Renal pelvis (tissue), 4 donors: ENCODE results near the gene IST1. TPM values are rescaled to one million over a fixed set of nuclear protein-coding genes. Genes with fewer than 3 reads are reported as not detected.

Experiments
- DNase-seq: peaks from one replicate; pipeline ENCODE4 v3.0.0-alpha.2; 2013
- polyA plus RNA-seq, 3 donors: library from polyadenylated mRNA; unstranded; fragments of 120-200 nt; gene quantifications; one replicate each; pipeline ENCODE4 v1.2.1, GENCODE V29; 2013; ENCODE audit not compliant: insufficient read length in 3 of 3

Gene IST1
- polyA plus RNA-seq, 3 donors: 258 to 360 (median 303) TPM

DNA sequence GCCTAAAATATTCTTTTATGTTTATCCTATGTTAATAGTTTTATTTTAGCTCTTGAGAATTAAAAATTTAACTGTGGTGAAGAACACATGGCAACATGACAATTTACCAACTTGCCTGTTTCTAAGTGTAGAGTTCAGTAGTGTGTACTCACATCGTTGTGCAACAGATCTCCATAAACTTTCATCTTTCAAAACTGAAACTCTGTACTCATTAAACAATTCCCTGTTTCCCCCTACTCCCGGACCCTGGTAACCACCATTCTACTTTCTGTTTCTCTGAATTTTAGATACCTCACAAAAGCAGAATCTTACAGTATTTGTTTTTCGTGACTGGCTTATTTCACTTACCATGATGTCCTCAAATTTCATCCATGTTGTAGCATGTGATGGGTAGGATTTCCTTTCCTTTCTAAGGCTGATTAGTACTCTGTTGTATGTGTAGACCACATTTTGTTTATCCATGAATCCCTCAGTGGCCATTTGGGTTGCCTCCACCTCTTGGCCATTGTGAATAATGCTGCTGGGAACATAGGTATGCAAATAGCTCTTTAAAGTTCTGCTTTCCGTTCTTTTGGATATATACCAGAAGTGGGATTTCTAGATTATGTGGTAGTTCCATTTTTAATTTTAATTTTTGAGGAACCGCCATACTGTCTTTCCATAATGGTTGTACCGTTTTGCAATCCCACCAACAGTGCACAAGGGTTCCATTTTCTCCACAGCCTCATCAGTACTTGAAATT lies 17.4 kb downstream of the IST1 start:
- DNase-seq: no peak

GRCh38 chr16:71914802-71915201 lies 19.5 kb downstream of the IST1 start:
- no peak for DNase-seq

- no peak for DNase-seq
These were observed 20.0 kb downstream of the IST1 start for GRCh38 chr16:71915350-71915749.

- no peak for DNase-seq
These were observed 21.1 kb downstream of the IST1 start for GRCh38 chr16:71916397-71916920.

GRCh38 chr16:71917900-71918299 lies 22.6 kb downstream of the IST1 start:
- no peak for DNase-seq

GRCh38 chr16:71919035-71919434 lies 23.7 kb downstream of the IST1 start:
- DNase-seq: no peak

DNA sequence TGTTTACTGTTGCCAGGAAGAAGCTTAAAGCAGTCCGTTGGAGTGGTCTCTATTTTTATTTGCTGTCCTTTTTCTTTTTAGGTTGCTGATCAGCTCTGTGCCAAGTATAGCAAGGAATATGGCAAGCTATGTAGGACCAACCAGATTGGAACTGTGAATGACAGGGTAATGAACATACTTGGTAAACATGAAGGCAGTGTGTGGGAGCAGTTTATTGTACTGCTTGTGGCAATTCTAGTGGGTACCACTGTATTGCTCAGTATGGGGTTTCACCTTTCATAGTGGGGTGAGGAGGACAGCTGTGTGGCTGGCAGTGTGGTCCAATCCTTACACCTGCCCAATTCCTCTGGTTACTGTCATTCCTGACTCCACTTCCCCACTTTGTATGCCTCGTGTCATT lies 25.3 kb downstream of the IST1 start:
- no peak for DNase-seq

DNA sequence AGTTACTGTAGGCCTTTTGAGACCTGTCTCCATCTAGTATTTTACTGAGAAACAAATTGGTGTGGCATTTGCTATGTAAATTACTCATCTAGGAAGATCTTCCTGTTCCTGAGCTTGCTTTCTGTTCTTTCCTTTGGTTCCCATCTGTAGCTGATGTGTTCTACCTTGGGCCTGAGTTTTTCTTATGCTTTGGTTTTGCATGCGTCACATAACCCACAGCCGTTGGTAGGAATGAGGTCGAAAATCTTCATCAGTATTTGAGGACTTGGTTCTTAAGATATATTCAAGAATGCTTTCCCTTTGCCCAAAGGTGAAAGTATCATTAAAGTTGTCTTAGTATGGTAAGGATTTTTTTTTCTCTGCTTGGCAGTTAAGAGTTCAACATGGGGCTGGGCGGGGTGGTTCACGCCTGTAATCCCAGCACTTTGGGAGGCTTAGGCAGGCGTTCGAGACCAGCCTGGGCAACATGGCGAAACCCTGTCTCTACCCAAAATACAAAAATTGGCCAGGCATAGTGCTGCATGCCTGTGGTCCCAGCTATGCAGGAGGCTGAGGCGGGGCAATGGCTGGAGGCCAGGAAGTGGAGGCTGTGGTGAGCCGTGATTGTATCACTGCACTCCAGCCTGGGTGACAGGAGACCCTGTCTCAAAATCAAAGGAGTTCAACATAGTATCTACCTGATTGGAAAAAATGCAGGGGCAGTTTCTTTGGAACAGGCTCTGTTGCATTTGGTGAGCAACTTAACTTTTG lies 28.8 kb downstream of the IST1 start:
- DNase-seq: no peak

DNA sequence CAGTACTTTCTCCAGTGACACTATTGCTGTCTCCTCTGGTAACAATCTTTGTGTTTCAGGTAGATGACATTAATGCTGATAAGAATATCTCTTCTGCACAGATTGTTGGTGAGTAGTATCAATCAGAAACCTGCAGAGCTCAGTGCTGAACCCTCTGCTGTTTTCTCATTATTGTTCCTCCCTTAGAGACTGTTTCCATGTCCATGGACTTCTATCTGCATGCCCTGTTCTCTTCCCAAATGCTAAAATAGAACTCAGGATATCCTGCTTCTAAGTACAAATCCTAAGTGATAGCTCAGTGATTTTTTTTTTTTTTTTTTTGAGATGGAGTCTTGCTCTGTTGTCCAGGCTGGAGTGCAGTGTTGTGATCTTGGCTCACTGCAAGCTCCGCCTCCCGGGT lies 29.4 kb downstream of the IST1 start:
- DNase-seq: no peak

GRCh38 chr16:71927383-71927782 lies 32.1 kb downstream of the IST1 start:
- DNase-seq: no peak

- DNase-seq: no peak
These were observed 32.5 kb downstream of the IST1 start for GRCh38 chr16:71927787-71928186.

GRCh38 chr16:71929048-71929447 lies 33.7 kb downstream of the IST1 start:
- no peak for DNase-seq

DNA sequence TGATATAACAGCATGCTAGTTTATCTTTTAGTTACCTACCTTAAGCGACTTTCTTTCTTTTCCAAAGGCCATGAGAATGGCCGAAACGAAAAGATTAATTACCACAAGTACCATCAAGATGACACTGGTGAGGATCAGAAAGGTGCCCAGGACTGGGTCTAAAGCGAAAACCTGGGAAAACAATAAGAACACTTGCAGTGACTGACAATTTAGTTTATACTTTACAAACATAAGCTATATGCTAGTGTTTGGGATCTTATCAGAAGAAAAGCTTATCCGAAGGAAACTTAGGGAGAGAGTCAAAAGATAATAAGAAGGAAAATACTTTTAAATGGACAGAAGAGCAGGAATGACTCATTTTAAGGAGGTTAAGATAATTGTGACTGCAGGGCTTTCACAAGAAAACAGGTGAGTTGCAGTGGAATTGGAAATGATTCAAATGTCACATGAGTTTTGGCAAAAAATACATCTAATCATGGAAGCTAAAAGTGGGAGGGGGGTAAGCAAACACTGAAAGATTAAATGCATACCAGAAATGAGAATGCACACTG lies 34.8 kb downstream of the IST1 start:
- DNase-seq: no peak

DNA sequence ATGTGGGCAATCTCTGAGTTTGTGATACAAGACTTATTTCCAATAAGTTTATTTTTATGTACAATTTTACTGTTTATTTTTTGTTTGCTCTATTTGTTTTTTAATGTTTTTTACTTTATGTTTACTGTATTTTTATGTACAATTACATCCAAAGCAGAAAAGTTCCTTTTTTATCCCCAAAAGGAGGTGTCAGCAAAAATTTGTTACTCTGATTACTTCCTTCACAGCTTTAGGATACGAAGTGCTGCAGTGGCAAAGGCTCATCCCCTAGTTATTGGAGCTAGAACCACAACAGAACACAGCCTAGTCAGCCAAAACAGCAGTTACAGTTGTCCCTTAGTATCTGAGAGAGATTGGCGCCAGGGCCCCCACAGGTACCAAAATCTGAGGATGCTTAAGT lies 35.7 kb downstream of the IST1 start:
- no peak for DNase-seq

GRCh38 chr16:71931599-71931998 lies 36.3 kb downstream of the IST1 start:
- no peak for DNase-seq

- DNase-seq: no peak
These were observed 37.7 kb downstream of the IST1 start for GRCh38 chr16:71933017-71933416.

- DNase-seq: no peak
These were observed 38.8 kb downstream of the IST1 start for GRCh38 chr16:71933913-71934695.

GRCh38 chr16:71937868-71938510 lies 42.7 kb downstream of the IST1 start:
- DNase-seq: no peak

DNA sequence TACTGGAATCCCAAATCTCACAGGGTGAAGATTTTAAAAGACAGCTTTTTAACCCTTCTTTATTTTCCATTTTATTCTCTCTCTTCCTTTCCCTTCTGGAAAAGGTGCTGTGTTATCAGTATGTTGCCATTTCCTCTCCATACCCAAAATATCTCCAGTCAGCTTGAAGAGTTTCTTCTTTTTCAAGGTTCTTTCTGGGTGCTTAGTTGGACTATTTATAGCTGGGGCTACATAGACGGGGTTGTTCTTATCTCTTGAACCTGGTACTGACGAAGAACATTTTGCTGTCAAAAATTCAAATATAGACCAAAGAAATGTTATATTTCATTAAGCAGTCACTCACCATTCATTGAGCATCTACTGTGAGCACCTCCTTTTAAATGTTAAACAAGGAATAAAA lies 48.6 kb downstream of the IST1 start:
- DNase-seq: no peak

- DNase-seq: no peak
These were observed 50.3 kb downstream of the IST1 start for GRCh38 chr16:71945616-71946015.

DNA sequence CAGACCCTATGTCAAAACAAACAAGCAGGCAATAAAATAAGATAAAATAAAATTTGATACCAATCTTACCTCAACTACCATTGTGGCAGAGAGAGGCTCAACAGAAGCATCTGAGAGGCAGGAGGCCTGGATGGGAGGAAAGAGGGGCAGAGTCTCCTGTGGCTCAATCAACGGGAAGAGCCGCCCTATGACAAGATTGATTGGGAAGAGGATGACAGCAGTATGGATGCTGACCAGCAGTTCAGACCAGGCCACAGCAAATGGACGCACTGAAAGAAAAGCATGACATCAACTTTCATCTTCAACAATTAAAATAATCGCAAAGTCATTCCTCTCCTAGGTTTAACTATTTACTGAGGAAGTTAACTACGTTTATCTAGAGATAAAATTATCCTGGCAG lies 57.5 kb downstream of the IST1 start:
- no peak for DNase-seq

GRCh38 chr16:71954180-71954579 lies 58.8 kb downstream of the IST1 start:
- no peak for DNase-seq
